Parathyroid adenoma (tissue), 2 donors: ENCODE data around the gene MCUR1.
"Not testable (repeated sequence)": the region's sequence is repeated elsewhere in the genome, so short reads cannot be mapped to it uniquely, and the experiment has no call there.

Source experiments
- H2AFZ ChIP-seq: fragments of 300-600 bp; sonication (generic); one replicate; pipeline ENCODE4 v1.7.0; 2017; ENCODE audit warnings: antibody characterized with exemption, mild to moderate bottlenecking
- H3K27ac ChIP-seq: fragments of 300-600 bp; sonication (generic); one replicate; pipeline ENCODE4 v1.7.0; 2017
- H3K27me3 ChIP-seq: fragments of 300-600 bp; sonication (generic); one replicate; pipeline ENCODE4 v1.7.0; 2017; ENCODE audit warnings: low read length; ENCODE audit not compliant: control insufficient read depth, insufficient read depth
- H3K36me3 ChIP-seq: fragments of 300-600 bp; sonication (generic); one replicate; pipeline ENCODE4 v1.7.0; 2017; ENCODE audit warnings: low read length; ENCODE audit not compliant: control insufficient read depth, insufficient read depth
- H3K4me1 ChIP-seq: fragments of 300-600 bp; sonication (generic); one replicate; pipeline ENCODE4 v1.7.0; 2017; ENCODE audit warnings: control low read depth
- H3K4me2 ChIP-seq: fragments of 300-600 bp; sonication (generic); one replicate; pipeline ENCODE4 v1.7.0; 2017; ENCODE audit warnings: low read length
- H3K4me3 ChIP-seq: fragments of 300-600 bp; sonication (generic); one replicate; pipeline ENCODE4 v1.7.0; 2017; ENCODE audit warnings: low read depth, low read length
- H3K79me2 ChIP-seq: fragments of 300-600 bp; sonication (generic); one replicate; pipeline ENCODE4 v1.7.0; 2017; ENCODE audit warnings: control low read depth
- H3K9ac ChIP-seq: fragments of 300-600 bp; sonication (generic); one replicate; pipeline ENCODE4 v1.7.0; 2017; ENCODE audit warnings: mild to moderate bottlenecking
- H3K9me3 ChIP-seq: fragments of 300-600 bp; sonication (generic); one replicate; pipeline ENCODE4 v1.7.0; 2017; ENCODE audit warnings: low read length; ENCODE audit not compliant: control insufficient read depth
- TF ChIP-seq, protein P1 (sequence below): fragments of 300-600 bp; sonication (generic); IDR thresholded peaks from one replicate; pipeline ENCODE4 v1.7.0; 2017; ENCODE audit warnings: antibody characterized with exemption, mild to moderate bottlenecking
- donor health status: primary hyperparathyroidism.

MCUR1 gene

DNA sequence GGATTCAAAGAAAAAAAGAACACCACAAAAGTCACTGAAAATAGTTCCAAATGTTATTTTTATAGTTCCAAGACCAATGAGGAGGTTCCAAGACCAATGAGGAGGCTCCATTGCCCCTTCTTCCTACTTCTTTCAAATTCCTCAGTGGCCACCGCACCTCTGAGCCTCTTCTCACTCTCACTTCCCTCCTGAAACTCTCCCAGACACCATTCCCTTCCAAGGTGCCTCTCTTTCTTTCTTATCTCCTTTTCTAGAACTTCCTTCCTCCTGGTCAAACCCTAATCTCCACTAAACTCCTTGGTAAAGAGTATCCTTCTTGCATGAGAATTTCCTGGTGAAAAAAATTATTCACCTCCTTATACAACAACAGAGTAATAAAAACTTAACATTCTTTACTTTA, 20.4 kb upstream of the MCUR1 start:
- Histone ChIP-seq H3K4me2 (no peak overlapping the region), H3K9ac (no peak overlapping the region), H3K79me2 (no peaks in the 10 kb centered on the region), H3K27me3 (no peaks in the 10 kb centered on the region), H3K36me3 (no peaks in the 10 kb centered on the region), H3K4me3 (no peak overlapping the region), H3K9me3 (no peaks in the 10 kb centered on the region), H3K4me1 (no peaks in the 10 kb centered on the region), H3K27ac (no peak overlapping the region), H2AFZ (no peak overlapping the region)
- TF ChIP-seq, protein P1, sequence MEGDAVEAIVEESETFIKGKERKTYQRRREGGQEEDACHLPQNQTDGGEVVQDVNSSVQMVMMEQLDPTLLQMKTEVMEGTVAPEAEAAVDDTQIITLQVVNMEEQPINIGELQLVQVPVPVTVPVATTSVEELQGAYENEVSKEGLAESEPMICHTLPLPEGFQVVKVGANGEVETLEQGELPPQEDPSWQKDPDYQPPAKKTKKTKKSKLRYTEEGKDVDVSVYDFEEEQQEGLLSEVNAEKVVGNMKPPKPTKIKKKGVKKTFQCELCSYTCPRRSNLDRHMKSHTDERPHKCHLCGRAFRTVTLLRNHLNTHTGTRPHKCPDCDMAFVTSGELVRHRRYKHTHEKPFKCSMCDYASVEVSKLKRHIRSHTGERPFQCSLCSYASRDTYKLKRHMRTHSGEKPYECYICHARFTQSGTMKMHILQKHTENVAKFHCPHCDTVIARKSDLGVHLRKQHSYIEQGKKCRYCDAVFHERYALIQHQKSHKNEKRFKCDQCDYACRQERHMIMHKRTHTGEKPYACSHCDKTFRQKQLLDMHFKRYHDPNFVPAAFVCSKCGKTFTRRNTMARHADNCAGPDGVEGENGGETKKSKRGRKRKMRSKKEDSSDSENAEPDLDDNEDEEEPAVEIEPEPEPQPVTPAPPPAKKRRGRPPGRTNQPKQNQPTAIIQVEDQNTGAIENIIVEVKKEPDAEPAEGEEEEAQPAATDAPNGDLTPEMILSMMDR = no peak

DNA sequence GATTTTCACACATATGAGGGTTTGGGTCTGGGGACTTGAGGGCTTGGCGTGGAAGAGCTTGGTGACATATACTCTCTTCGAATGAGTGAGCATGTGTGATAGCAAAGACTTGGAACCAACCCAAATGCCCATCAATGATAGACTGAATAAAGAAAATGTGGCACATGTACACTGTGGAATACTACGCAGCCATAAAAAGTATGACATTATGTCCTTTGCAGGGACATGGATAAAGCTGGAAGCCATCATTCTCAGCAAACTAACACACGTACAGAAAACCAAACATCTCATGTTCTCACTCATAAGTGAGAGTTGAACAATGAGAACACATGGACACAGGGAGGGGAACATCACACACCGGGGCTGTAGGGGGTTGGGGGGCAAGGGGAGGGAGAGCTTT, 19.7 kb upstream of the MCUR1 start:
- not testable (repeated sequence) for H3K4me3 ChIP-seq, H2AFZ ChIP-seq, H3K4me1 ChIP-seq, H3K36me3 ChIP-seq, H3K9ac ChIP-seq, H3K9me3 ChIP-seq, H3K79me2 ChIP-seq, H3K27me3 ChIP-seq, H3K27ac ChIP-seq, H3K4me2 ChIP-seq

DNA sequence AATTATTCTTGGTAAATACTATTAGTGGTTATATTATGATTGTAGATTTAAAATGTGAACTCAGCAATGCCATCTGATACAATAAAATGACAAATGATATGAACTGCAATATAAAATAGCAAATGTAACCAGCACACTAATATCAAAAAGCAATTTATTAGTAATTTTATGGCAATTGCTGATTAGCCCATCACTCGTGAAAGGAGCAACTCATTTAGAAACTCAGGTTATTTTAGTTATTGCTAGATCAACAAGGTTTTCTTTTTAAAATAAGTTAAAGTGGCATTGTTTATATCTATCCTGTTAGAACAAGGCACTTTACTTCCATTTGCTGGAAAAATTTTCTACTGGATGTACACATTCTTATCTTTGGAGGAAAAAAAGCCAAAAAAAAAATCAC, 18.4 kb upstream of the MCUR1 start:
- Histone ChIP-seq H3K4me1 (no peaks in the 10 kb centered on the region), H3K4me3 (no peak overlapping the region), H3K9ac (no peak overlapping the region), H2AFZ (no peak overlapping the region), H3K27me3 (no peaks in the 10 kb centered on the region), H3K79me2 (no peaks in the 10 kb centered on the region), H3K36me3 (no peaks in the 10 kb centered on the region), H3K27ac (no peak overlapping the region), H3K9me3 (no peaks in the 10 kb centered on the region), H3K4me2 (no peak overlapping the region)
- TF ChIP-seq, protein P1 = no peak

DNA sequence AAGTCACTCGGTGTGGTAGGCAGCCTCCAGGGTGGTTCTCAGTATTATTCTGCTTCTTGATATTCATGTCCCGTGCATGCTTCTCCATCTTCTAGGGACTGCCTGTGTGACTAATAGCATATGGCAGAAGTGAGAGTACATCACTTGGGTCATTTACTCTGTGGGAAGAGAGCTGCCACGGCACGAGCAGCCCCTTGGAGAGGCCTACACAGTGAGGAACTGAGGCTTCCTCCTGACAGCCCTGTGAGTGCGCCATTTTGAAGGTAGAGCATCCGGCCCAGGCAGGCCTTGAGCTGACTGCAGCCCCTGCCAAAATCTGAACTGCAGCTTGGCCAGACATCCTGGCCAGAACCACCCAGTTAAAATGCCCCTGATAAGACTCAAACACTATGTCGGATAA, 17.3 kb upstream of the MCUR1 start:
- Histone ChIP-seq H3K79me2 (no peaks in the 10 kb centered on the region), H3K9me3 (no peaks in the 10 kb centered on the region), H3K4me3 (no peak overlapping the region), H3K36me3 (no peaks in the 10 kb centered on the region), H3K27me3 (no peaks in the 10 kb centered on the region), H3K27ac (no peak overlapping the region), H3K4me2 (no peak overlapping the region), H3K4me1 (no peaks in the 10 kb centered on the region), H2AFZ (no peak overlapping the region), H3K9ac (no peak overlapping the region)
- TF ChIP-seq, protein P1 = no peak

DNA sequence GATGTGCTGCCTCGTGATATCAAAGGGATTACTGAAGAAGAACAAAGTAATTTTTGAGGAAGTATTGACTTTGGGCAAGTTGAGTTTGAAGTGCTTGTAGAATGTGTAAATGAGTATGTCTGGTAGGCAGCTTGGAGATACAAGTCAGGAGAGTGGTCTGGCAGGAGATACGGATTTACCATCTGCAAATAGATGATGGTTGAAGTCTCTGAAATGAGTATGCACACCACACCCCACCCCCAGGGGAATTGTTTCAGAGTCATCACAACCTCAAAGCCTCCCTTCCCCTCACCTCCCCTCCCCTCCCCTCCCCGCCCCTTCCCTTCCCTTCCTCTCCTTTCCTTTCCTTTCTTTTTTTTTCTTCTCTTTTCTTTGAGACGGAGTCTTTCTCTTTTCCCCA, 16.4 kb upstream of the MCUR1 start:
- Histone ChIP-seq H3K9me3 (no peaks in the 10 kb centered on the region), H3K27ac (no peak overlapping the region), H2AFZ (no peak overlapping the region), H3K4me3 (no peak overlapping the region), H3K27me3 (no peaks in the 10 kb centered on the region), H3K4me2 (no peak overlapping the region), H3K36me3 (no peaks in the 10 kb centered on the region), H3K4me1 (no peaks in the 10 kb centered on the region), H3K79me2 (no peaks in the 10 kb centered on the region), H3K9ac (no peak overlapping the region)
- TF ChIP-seq, protein P1 = no peak

DNA sequence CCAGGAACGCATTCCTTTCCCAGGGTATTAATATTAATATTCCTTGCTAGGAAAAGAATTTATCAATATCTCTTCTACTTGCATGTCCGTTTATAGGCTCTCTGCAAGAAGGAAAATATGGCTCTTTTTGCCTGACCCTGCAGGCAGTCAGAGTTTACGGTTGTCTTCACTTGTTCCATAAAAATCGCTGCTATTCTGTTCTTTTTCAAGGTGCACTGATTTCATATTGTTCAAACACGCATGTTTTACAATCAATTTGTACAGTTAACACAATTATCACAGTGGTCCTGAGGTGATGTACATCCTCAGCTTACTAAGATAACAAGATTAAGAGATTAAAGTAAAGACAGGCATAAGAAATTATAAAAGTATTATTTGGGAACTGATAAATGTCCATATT, 15.1 kb upstream of the MCUR1 start:
- not testable (repeated sequence) for H3K4me1 ChIP-seq, H3K4me2 ChIP-seq, H3K36me3 ChIP-seq, H3K79me2 ChIP-seq, H3K4me3 ChIP-seq, H3K27ac ChIP-seq, H3K27me3 ChIP-seq, H2AFZ ChIP-seq, H3K9me3 ChIP-seq, H3K9ac ChIP-seq

DNA sequence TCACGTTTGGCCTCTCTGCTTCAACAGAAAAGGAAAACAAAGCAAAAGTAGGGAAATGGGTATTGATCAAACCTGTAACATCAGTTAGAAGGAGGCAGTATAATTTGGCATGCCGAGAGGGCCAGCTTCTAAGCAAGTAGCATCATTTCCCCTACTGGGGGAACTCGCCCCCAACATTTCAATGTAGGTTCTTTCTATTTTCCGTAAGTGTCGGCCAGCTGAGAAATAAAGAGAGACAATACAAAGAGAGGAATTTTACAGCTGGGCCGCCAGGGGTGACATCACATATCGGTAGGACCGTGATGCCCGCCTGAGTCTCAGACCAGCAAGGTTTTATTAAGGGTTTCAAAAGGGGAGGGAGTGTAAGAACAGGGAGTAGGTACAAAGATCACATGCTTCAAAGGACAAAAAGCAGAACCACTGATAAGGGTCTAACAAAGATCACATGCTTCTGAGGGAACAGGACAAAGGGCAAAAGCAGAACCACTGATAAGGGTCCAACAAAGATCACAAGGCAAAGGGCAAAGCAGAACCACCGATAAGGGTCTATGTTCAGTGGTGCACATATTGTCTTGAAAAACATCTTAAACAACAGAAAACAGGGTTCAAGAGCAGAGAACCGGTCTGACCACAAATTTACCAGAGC, 14.4 kb upstream of the MCUR1 start:
- not testable (repeated sequence) for H2AFZ ChIP-seq, H3K4me3 ChIP-seq, H3K36me3 ChIP-seq, H3K79me2 ChIP-seq, H3K9me3 ChIP-seq, H3K4me1 ChIP-seq, H3K27me3 ChIP-seq, H3K9ac ChIP-seq, H3K27ac ChIP-seq, H3K4me2 ChIP-seq
